Activated effector memory CD4-positive, alpha-beta T cell treated with Interleukin-2 at 50 U/mL for 16 hours (primary cell): Measurements from ENCODE around the gene OR10G8.

Source experiments
- DNase-seq: peaks from one replicate; pipeline ENCODE4 v3.0.0-alpha.2; 2020

The OR10G8 gene

DNA sequence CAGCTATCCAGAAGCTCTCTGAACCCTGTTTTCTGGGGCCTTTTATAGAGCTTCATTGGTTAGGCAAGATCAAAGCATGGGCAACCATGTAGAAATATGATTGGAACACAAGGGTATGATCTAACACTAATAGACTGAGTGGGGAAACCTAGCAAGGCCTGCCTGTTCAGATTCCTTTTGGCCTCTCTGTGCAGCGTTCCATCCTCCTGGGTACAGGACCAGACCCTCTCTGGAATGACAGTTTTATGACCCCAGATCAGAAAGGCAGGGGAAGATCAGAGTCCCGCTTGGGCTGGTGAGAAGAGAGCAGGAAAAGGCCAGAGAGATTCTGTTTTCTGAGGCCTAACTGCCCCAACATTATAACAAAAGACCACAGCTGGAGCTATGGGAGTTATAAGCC is 52.0 kb downstream of the OR10G8 start:
- no peak for DNase-seq

DNA sequence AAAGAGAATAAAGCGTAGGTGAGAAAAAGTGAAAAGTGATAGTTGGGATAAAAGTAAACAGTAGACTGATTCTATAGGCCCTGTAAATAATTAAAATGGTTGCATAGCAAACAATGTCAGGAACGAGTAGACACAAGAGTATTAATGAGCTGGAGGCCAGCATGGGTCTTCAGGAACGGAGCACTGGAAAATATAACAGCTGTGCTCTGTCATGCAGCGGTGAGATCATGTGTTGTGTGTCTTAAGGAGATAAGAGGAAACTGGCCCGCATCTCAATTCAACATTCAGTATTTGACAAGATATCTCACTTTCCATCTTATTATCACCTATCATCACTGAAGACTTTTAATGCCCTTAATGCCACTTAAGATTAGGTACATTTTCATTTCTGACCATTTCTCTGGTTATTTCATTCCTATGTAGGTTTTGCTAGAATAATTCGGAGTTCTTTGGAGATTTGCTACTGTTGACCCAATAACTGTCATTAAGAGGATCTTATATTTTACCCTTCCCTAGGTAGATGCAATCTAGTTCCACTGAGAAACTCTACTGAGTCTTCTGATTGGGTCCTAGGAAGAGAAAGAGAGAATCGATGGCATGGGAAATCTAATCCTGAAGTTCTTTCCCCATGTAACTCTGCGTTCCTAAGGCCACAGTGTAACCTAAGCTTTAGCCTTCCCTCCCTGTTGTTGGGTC is 53.2 kb downstream of the OR10G8 start:
- no peak for DNase-seq
